ENCODE data around the gene WAPL.
A peak's percentile ranks its signal among the peaks of the same experiment; 100 is the strongest.
"Not testable (repeated sequence)": the region's sequence is repeated elsewhere in the genome, so short reads cannot be mapped to it uniquely, and the experiment has no call there.

WAPL gene, protein sequence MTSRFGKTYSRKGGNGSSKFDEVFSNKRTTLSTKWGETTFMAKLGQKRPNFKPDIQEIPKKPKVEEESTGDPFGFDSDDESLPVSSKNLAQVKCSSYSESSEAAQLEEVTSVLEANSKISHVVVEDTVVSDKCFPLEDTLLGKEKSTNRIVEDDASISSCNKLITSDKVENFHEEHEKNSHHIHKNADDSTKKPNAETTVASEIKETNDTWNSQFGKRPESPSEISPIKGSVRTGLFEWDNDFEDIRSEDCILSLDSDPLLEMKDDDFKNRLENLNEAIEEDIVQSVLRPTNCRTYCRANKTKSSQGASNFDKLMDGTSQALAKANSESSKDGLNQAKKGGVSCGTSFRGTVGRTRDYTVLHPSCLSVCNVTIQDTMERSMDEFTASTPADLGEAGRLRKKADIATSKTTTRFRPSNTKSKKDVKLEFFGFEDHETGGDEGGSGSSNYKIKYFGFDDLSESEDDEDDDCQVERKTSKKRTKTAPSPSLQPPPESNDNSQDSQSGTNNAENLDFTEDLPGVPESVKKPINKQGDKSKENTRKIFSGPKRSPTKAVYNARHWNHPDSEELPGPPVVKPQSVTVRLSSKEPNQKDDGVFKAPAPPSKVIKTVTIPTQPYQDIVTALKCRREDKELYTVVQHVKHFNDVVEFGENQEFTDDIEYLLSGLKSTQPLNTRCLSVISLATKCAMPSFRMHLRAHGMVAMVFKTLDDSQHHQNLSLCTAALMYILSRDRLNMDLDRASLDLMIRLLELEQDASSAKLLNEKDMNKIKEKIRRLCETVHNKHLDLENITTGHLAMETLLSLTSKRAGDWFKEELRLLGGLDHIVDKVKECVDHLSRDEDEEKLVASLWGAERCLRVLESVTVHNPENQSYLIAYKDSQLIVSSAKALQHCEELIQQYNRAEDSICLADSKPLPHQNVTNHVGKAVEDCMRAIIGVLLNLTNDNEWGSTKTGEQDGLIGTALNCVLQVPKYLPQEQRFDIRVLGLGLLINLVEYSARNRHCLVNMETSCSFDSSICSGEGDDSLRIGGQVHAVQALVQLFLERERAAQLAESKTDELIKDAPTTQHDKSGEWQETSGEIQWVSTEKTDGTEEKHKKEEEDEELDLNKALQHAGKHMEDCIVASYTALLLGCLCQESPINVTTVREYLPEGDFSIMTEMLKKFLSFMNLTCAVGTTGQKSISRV (N-terminal part only)

DNA sequence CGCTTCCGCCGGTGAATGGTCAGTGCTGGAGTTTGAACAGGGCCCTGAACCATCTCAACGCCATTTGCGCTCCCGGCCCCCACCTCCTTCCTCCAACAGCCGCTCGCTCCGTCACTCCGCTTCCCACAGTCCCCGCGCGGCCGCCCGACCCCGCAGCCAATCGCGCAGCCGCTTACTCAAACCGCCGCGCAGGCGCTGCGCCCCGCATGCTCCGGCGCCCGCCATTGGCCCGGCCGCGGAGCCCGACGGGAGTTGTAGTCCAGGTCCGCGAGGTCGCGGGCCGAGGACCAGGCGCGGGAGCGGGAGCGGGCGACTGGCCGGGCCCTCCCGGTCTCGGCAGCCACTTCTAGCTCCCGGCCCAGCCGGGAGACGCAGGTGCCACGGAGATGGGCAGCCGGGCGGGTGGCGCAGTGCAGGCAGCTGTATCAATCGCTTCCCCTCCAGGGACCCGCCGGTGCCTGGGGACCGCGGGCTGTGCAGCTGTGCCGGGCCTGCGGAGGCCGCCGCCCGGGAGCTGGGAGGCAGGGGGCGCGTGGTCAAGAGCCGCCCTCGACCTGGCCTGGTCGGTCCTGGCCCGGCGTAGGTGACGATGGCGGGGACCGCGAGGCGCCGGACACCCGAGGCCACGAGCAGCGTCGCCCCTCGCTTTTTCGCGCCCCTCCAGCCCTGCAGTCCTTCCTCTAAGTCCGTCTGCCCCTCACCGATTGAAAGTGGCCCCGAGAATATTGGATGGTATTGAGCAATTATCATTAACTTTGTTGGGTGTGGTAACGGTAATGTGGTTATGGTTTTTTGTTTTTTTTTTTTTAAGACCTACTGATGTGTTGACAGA lies at the start of gene WAPL:
Gene WAPL, minus strand, starts transcription at position 115 of the 832 bp plus-strand sequence. CDS start 3,723 bp downstream, outside the sequence.
- DNase-seq = peak; percentile 98

DNA sequence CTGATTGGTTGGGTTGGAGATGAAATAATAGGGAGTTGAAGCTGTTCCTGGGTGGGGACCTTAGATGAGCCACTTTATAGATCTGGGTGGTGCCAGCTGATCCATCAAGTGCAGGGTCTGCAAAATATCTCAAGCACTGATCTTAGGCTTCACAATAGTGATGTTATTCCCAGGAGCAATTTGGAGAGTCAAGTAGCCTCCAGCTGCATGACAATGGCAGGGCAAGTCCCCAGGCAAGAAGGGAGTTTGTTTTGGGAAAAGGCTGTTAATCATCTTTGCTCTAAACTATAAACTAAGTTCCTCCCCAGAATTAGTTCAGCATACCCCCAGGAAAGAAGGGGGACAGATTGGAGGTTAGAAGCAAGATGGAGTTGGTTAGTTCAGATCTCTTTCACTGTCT lies 47.7 kb upstream of the WAPL start:
- DNase-seq = no peak

DNA sequence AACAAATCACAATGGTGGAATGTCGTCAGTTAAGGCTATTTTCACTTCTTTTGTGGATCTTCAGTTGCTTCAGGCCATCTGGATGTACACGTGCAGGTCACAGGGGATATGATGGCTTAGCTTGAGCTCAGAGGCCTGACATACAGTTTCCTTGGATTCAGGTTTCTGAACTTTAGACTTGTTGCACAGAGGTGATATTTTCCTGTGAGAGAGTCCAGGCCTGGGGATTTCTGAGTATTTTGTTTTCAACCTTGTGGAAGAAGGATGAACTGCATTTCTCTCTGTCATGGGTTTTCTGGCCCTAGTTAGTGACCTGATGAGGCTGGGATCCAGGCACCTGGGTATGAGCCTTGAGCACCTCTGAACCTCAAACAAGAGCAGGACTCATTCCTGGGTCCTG lies 44.9 kb upstream of the WAPL start:
- DNase-seq = not testable (repeated sequence)

DNA sequence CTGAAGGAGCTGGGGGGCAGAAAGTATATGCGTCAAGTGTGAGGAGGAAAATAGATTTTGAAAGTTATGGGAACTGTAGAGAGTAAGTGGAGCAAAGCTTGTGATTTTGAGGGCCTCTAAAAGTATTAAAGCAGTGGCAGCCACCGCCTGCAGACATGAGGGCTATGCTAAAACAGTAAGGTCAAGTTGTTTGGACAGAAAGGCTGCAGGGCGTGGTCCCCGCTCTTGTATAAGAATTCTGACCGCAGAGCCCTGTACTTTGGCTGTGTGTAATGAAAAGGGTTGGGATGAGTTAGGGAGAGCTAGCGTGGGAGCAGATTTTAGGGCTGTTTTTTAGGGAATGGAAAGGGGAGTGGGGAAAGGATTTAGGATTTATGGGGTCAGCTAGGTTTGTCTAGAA lies 41.7 kb upstream of the WAPL start:
- DNase-seq = not testable (repeated sequence)

DNA sequence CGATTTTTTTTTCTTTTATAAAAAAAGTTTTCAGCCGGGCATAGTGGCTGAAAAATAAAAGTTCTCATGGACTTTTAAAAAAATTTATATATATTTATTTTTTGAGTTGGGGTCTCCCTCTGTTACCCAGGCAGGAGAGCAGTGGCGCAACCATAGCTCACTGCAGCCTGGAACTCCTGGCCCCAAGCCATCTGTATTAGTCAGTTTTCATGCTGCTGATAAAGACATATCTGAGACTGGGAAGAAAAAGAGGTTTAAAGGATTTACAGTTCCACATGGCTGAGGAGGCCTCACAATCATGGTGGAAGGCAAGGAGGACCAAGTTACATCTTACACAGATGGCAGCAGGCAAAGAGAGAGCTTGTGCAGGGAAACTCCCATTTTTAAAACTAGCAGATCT lies 37.1 kb upstream of the WAPL start:
- DNase-seq = not testable (repeated sequence)

DNA sequence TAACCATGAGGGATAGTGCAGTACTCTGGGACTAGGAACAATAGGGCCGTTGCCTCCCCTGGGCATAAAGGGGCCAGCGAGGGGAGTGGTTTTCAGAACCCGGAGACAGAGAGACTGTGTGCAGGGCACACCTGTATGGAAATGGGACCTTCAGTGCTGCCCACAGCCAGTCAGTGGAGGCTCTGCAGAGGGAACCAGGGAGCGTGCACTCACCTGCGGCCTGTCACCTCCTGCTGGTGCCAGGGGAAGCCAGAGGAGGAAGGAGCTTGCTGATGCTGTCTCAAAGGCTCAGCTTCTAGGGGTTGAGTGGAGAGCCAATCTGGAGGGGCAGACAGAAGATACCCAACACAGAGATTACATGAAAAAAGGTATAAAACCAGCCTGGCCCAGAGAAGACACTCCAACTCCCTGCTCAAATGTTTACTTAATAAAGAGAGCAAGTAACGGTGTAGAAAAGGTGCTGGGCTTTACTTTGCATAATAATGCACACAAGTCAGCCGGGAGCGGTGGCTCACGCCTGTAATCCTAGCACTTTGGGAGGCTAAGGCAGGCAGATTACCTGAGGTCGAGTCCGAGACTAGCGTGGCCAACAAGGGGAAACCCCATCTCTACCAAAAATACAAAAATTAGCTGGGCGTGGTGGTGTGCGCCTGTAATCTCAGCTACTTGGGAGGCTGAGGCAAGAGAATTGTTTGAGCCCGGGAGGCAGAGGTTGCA lies 35.5 kb upstream of the WAPL start:
- no peak for DNase-seq

DNA sequence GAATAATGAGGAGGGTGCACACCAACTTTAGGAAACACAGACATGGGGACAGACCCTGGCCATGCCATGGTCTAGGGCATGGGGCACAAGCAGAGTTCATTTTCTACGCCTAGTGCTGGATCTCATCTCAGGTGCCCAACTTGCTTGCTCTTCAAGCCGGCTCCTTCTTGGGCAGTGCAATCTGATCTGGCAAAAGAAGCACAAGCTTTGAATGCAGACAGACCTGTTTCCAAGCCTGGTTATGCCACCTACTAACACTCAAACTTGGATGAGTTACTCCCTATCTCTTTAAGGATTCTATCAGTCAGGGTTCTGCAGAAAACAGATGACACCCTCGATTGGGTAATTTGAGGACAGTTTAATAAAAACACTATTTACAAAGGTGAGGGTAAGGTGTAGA lies 34.9 kb upstream of the WAPL start:
- DNase-seq = no peak

DNA sequence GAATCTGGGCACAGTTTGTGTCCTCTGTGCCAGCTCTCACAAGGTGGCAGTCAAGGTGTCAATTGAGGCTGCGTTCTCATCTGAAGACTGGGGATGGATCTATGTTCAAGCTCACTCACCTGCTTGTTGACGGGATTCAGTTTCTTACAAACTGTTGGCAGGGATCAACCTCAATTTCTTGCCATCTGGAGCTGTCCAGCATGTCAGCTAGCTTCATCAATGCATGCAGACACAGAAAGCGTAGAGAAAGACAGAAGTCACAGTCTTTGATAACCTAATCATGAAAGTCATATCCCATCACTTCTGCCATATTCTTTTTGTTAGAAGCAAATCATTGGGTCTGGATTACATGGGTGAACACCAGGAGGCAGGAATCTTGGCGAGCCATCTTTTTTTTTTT lies 32.0 kb upstream of the WAPL start:
- no peak for DNase-seq

DNA sequence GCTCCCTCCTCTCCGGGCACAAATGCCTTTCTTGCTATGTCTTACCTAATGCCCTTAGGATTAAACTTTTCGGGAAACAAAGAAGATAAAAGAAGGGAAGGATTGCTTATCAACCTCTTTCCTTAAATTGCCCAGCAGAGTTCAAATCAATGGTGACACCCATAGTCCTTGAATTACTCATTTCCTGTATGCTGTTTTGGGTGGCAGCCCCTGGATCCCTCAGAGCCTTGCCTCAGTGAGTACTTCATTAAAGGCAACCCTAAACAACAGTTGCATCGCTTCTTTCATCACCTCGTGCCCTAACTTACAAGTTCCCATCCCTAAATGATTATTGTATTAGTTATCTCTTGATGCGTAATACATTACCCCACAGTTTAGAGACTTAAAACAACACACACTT lies 31.6 kb upstream of the WAPL start:
- no peak for DNase-seq

DNA sequence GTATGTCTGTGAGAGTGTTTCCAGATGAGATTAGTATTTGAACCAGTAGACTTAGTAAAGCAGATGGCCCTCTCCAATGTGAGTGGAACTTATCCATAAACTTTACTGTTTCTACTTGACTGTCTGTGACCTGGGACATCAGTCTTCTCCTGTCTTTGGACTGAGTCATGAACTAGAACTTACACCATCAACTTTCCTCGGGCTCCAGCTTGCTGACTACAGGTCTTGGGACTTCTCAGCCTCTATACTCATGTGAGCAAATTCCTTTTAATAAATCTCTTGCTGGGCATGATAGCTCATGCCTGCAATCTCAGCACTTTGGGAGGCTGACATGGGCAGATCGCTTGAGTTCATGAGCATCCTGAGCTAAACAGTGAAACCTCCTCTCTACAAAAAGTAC lies 25.7 kb upstream of the WAPL start:
- no peak for DNase-seq

DNA sequence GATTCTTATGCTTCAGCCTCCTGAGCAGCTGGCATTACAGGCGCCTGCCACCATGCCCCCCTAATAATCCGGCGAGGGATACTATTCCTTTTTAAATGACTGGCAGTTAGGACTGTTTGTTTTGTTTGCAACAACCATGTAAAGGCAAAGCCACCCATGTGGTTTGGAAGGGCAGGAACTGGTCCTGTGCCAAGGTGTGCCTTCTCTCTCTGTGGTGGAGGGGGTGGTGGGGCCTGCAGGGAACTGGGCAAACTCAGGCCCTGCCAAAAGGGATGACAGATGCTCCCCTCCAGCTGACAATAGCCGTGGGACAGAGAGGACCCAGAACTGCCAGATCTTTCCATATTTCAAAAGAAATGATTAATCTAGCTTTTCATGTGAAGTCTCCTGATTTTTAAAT lies 23.5 kb upstream of the WAPL start:
- DNase-seq = no peak

DNA sequence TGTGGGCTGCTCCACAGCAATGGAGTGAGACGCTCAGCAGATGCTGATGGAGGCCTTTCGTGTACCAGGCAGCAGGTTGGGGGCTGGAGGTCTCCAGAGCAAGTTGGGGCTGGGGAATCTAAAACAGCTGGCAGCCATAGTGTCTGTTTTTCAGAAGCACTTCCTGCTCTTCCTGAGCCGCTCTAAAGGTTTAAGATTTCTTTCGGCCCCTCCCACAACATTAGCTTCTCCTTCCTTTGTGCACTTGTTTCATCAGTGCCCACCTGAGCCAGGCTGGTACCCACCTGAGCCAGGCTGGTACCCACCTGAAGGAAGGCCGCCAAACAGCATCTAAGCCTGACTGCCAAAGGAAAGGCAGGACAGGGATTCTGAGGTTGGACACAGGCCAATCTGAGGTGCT lies 18.4 kb upstream of the WAPL start:
- DNase-seq = no peak

DNA sequence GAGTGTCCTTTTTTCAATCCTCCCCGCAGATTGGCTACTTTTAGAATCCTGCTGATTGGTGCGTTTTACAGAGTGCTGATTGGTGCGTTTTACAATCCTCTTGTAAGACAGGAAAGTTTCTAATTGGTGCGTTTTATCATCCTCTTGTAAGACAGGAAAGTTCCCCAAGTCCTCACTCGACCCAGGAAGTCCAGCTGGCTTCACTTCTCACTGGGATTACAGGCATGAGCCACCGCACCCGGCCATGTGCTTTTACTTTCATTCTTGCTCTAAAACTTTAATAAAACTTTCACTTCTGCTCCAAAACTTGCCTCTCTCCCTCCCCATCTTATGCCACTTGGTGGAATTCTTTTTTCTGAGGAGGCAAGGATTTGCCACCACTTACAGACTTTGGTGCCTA lies 17.0 kb upstream of the WAPL start:
- no peak for DNase-seq

DNA sequence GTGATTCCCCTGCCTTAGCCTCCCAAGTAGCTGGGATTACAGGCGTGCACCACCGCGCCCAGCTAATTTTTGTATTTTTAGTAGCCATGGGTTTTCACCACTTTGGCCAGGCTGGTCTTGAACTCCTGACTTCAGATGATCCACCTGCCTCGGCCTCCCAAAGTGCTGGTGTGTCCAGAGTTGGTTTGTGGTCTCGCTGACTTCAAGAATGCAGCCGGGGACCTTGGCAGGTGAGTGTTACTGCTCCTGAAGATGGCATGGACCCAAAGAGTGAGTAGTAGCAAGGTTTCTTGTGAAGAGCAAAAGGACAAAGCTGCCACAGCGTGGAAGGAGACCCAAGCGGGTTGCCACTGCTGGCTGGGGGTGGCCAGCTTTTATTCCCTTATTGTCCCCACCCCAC lies 16.4 kb upstream of the WAPL start:
- not testable (repeated sequence) for DNase-seq

DNA sequence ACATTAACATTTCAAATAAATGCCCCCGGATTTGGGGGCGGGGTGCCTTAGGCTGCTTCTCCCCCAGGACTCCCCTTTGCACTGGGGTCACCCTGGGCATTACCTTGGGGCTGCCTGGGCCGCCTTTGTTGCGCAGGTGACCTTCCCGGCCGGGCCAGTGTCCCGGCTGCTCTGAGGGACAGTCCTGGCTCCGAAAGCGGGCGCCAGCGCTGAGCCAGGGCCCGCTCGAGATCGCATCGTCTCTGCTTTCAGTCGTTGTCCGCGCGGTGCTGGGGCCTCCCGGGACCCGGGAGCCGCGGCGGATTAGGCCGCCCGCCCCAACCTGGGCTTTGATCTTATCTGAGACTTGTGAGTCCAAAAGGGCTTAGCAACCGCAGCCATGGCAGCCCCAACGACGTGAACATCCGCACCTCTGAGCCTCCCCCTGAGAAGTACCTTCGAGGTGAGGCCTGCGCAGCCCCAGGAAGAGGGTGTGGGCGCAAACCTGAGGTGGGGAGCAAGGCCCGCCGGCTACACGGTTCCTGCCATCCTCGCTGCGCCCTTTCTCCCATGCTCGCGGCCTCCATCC lies 14.8 kb upstream of the WAPL start:
- DNase-seq = peak; percentile 46

DNA sequence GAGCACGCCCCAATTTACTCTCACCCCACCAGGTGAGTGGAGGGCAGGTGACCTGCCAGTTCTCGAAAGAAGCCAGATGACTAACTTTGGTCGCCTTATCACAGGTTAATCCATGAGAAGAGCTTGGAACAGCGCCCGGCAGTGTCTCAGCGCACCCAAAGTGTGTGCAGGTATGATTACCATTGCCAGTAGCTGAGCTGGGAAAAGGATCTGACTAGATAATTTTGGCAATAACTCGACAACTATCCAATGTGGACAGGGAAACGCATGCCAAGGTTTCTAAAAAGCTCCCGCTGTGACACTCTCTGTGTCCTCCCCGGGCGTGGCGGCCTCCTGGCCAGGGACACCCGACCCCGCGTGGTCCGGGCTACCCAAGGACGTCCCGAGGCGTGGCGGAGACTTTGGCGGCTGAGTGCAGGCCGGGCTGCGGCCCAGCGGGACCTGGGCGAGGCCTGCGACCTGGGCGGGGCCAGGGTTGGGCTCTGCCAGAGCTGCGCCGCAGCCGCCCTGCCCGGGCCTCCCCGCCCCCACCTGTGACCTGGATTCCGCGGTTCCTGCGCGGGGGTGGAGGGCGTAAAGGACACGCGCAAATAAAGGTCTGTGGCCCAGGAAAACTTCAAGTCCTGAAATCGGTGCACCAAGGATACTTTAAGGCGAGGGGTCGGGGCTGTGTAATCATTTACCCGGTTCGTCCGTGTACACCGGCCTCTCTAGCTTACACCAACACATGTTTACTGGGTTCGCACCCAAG lies 13.7 kb upstream of the WAPL start:
- peak; percentile 67 for DNase-seq

DNA sequence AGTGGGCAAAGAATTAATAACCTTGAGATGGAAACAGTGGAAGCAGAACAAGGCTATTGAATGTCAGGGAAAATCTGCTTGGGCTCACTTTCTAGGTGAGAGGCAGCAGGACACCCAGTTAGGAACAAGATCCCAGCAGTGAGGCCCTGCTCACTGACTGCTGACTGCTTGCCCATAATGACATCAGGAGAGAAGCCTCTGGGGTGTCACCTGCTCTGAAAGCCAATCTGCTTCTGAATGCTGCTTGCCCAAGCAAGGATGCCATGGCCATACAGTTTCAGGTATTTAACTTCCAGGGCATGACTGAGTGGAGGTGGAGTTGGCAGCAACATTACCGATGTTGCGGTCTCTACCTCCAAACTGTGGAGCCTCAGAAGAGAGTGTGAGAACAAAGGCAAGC lies 11.7 kb upstream of the WAPL start:
- DNase-seq = no peak

DNA sequence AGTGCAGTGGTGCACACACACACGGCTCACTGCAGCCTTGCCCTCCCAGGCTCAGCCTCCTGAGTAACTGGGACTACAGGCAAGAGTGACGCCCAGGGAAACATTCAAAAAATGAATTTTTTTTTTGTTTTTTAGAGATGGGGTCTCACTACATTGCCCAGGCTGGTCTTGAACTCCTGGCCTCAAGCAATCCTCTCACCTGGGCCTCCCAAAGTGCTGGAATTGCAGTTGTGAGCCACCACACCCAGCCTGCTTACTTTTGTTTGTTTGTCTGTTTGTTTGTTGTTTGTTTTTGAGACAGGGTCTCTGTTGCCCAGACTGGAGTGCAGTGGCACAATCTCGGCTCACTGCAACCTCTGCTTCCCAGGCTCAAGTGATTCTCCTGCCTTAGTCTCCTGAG lies 7.1 kb upstream of the WAPL start:
- DNase-seq = not testable (repeated sequence)

DNA sequence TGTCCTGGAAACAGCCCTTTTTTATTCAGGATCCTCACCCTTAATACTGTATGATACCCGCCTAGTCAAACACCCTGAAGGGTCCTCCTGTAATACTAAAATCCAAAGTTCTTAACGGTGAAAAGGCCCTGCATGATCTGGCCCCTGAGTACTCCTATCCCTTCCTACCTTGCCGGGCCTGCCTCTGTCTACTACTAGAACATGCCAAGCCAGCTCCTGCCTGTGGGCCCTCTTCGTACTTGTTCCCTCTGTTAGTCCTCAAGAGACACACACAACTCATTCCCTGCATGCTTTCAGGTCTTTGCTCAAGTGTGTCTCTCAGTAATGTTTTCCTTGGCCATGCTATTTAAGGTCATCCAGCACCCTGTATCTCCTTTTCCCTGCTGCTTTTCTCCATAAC lies 5.0 kb upstream of the WAPL start:
- DNase-seq = no peak

DNA sequence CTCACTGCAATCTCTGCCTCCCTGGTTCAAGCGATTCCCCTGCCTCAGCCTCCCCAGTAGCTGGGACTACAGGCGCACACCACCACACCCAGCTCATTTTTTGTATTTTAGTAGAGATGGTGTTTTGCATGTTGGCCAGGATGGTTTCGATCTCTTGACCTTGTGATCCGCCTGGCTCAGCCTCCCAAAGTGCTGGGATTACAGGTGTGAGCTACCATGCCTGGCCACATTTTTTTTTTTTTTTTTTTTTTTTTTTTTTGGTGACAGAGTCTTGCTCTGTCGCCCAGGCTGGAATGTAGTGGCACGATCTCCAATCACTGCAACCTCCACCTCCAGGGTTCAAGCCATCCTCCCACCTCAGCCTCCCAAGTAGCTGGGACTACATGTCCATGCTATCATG lies 4.1 kb upstream of the WAPL start:
- not testable (repeated sequence) for DNase-seq
